ENCODE results near the gene TSPAN4.

The TSPAN4 gene

GRCh38 chr11:845872-846495 lies 3.3 kb downstream of the TSPAN4 start:
- Histone ChIP-seq H3K4me2 (ENCODE audit: insufficient read depth, low read length) (no peak overlapping the region), H2AFZ (ENCODE audit: low read depth, low read length) (no peak overlapping the region), H3K79me2 (ENCODE audit: insufficient read depth, low read length) (peaks cover 13% of the 10 kb centered on the region), H3K9me3 (ENCODE audit: insufficient read depth, low read length, severe bottlenecking) (no peaks in the 10 kb centered on the region), H4K20me1 (ENCODE audit: insufficient read depth, low read length) (peaks cover 18% of the 10 kb centered on the region), H3K4me3 (ENCODE audit: low read depth in 1 of 2, low read length in 2 of 2) (no peak overlapping the region), H3K27ac (ENCODE audit: low read length) (no peak overlapping the region), H3K36me3 (ENCODE audit: insufficient read depth, low read length) (0 out of 2 replicates have a peak, but pooled peaks cover 2% of the 10 kb centered on the region), H3K4me1 (ENCODE audit: insufficient read depth, low read length) (peaks cover 30% of the 10 kb centered on the region), H3K27me3 (ENCODE audit: insufficient read depth, low read length, poor library complexity) (no peaks in the 10 kb centered on the region), H3K9ac (ENCODE audit: low read depth, low read length) (no peak overlapping the region)
- ATAC-seq (ENCODE audit: insufficient read depth, low read depth): no peak
- TF ChIP-seq, protein P1, sequence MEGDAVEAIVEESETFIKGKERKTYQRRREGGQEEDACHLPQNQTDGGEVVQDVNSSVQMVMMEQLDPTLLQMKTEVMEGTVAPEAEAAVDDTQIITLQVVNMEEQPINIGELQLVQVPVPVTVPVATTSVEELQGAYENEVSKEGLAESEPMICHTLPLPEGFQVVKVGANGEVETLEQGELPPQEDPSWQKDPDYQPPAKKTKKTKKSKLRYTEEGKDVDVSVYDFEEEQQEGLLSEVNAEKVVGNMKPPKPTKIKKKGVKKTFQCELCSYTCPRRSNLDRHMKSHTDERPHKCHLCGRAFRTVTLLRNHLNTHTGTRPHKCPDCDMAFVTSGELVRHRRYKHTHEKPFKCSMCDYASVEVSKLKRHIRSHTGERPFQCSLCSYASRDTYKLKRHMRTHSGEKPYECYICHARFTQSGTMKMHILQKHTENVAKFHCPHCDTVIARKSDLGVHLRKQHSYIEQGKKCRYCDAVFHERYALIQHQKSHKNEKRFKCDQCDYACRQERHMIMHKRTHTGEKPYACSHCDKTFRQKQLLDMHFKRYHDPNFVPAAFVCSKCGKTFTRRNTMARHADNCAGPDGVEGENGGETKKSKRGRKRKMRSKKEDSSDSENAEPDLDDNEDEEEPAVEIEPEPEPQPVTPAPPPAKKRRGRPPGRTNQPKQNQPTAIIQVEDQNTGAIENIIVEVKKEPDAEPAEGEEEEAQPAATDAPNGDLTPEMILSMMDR (IDR thresholded peaks at IDR 0.05; ENCODE audit: borderline replicate concordance, extremely low read depth, low read length, poor library complexity, severe bottlenecking): no peak
- TF ChIP-seq EZH2 (IDR thresholded peaks at IDR 0.05; ENCODE audit: borderline replicate concordance, low read depth, low read length, severe bottlenecking): no peak
- DNase-seq: no peak

DNA sequence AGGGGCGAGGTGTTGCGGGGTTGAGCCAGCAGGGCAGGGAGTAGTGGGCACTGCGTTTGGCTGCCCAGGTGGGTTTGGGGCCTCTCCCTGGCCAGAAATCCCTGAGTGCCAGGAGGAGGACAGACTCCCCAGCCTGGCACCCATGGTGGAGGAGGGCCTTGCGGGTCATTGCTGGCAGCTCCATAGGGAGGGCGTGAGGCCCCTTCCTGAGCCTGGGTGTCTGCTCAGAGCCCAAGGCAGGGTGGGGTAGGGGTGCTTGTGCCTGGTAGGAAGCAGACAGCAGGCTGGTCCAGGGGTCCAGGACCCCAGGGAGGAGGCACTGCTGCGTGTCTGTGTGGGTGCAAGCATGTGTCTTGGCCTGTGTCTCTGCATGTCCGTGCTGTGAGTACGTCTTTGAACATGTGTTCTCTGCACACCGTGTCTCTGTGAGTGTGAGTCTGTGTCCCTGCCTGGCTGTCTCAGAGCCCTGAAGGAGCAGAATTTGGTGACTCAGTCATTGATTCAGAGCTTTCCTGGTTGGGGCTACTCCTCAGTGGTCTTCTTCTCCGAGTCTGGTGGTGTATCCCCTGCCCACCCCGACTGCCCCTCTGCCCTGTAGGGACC lies 3.9 kb downstream of the TSPAN4 start:
- Histone ChIP-seq H3K9me3 (ENCODE audit: insufficient read depth, low read length, severe bottlenecking) (no peaks in the 10 kb centered on the region), H3K36me3 (ENCODE audit: insufficient read depth, low read length) (no peaks in the 10 kb centered on the region), H3K4me3 (ENCODE audit: low read depth in 1 of 2, low read length in 2 of 2) (no peak overlapping the region), H4K20me1 (ENCODE audit: insufficient read depth, low read length) (peaks cover 16% of the 10 kb centered on the region), H2AFZ (ENCODE audit: low read depth, low read length) (no peak overlapping the region), H3K9ac (ENCODE audit: low read depth, low read length) (no peak overlapping the region), H3K27ac (ENCODE audit: low read length) (no peak overlapping the region), H3K4me1 (ENCODE audit: insufficient read depth, low read length) (peaks cover 24% of the 10 kb centered on the region), H3K79me2 (ENCODE audit: insufficient read depth, low read length) (peaks cover 7% of the 10 kb centered on the region), H3K27me3 (ENCODE audit: insufficient read depth, low read length, poor library complexity) (no peaks in the 10 kb centered on the region), H3K4me2 (ENCODE audit: insufficient read depth, low read length) (no peak overlapping the region)
- no peak for ATAC-seq (ENCODE audit: insufficient read depth, low read depth)
- TF ChIP-seq EZH2 (IDR thresholded peaks at IDR 0.05; ENCODE audit: borderline replicate concordance, low read depth, low read length, severe bottlenecking): no peak
- TF ChIP-seq, protein P1 (IDR thresholded peaks at IDR 0.05; ENCODE audit: borderline replicate concordance, extremely low read depth, low read length, poor library complexity, severe bottlenecking): no peak
- DNase-seq: no peak

DNA sequence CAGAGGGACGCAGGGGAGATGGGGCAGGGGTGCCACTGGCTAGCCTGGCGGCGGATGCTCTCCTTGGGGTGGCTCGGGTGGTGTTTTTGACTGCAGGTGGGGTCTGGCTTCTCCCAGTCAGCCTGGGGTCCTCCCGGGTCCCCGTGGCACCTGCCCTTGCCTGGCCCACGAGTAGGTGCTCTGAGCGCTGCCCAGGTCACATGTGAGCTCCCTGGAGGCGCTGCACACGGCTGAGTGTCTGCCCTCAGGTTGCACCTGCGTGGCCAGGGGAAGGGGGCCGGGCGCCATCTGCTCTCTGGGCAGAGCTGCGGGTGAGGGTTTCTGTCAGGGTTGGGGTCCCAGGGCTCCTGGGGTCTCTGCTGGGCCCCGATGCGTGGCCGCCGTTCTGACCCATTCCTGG lies 5.2 kb downstream of the TSPAN4 start:
- no peak overlapping the region for H3K4me3 ChIP-seq (ENCODE audit: low read depth in 1 of 2, low read length in 2 of 2)
- no peaks in the 10 kb centered on the region for H3K36me3 ChIP-seq (ENCODE audit: insufficient read depth, low read length)
- ATAC-seq (ENCODE audit: insufficient read depth, low read depth): no peak
- no peaks in the 10 kb centered on the region for H3K79me2 ChIP-seq (ENCODE audit: insufficient read depth, low read length)
- no peak for TF ChIP-seq EZH2 (IDR thresholded peaks at IDR 0.05; ENCODE audit: borderline replicate concordance, low read depth, low read length, severe bottlenecking)
- TF ChIP-seq, protein P1 (IDR thresholded peaks at IDR 0.05; ENCODE audit: borderline replicate concordance, extremely low read depth, low read length, poor library complexity, severe bottlenecking): no peak
- no peak for DNase-seq
- no peak overlapping the region for H2AFZ ChIP-seq (ENCODE audit: low read depth, low read length)
- peaks cover 12% of the 10 kb centered on the region for H4K20me1 ChIP-seq (ENCODE audit: insufficient read depth, low read length)
- no peak overlapping the region for H3K9ac ChIP-seq (ENCODE audit: low read depth, low read length)
- H3K4me2 ChIP-seq (ENCODE audit: insufficient read depth, low read length): no peak overlapping the region
- H3K27ac ChIP-seq (ENCODE audit: low read length): no peak overlapping the region
- no peaks in the 10 kb centered on the region for H3K9me3 ChIP-seq (ENCODE audit: insufficient read depth, low read length, severe bottlenecking)
- no peaks in the 10 kb centered on the region for H3K27me3 ChIP-seq (ENCODE audit: insufficient read depth, low read length, poor library complexity)
- H3K4me1 ChIP-seq (ENCODE audit: insufficient read depth, low read length): peaks cover 24% of the 10 kb centered on the region

All from DND-41 (cell line).